ENCODE measurements around the gene UPF2.
"Not testable (repeated sequence)": the region's sequence is repeated elsewhere in the genome, so short reads cannot be mapped to it uniquely, and the experiment has no call there.

The UPF2 gene

GRCh38 chr10:12036073-12036655, 6.4 kb downstream of the UPF2 start:
- no peak for DNase-seq

DNA sequence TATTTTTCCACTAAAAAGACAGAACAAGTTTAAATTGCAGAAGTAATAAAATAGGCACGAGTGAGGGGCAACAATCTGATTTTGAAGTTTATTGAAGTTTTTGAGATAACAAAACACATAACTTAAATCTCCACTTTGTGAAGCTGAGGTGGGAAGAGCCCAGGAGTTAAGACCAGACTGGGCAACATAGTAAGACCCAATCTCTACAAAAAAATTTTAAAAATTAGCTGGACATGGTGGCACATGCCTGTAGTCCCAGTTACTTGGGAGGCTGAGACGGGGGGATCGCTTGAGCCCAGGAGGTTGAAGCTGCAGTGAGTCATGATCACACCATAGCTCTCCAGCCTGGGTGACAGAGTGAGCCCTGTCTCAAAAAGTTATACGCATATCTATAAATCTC, 11.2 kb downstream of the UPF2 start:
- no peak for DNase-seq

DNA sequence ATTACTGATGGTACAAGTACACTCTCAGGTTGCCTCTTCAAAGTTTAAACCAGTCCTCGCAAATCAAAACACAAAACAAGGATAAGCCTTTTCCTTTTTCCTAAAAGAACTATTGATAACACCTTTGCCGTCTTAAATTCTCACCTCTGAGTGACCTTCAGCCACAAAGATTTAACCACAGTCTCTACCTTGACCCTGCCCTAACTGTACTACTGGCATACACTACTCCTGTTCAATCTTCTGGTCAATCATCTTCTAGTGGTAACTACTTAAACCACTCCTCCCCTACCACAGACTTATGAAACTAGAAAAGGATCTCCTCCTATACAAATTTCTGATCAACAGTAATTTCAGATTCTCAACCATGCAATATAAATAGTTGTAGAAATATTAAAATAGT, 15.1 kb downstream of the UPF2 start:
- no peak for DNase-seq

DNA sequence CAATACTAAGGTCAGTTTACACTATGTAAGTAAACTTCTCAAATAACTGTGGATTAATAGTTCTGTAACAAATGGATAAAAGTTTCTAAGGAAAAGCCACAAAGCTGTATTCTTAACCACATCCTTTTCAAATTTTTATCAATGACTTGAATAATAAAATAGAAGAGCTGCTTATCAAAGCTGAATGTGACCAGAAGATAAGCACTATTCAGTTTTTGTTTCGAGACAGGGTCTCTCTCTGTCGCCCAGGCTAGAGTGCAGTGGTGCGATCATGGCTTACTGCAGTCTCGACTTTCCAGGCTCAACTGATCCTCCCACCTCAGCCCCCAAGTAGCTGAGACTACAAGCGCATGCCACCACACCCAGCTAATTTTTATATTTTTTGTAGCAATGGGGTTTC, 17.0 kb downstream of the UPF2 start:
- no peak for DNase-seq

- DNase-seq = no peak
Measured at GRCh38 chr10:12022580-12023257, 19.9 kb downstream of the UPF2 start.

DNA sequence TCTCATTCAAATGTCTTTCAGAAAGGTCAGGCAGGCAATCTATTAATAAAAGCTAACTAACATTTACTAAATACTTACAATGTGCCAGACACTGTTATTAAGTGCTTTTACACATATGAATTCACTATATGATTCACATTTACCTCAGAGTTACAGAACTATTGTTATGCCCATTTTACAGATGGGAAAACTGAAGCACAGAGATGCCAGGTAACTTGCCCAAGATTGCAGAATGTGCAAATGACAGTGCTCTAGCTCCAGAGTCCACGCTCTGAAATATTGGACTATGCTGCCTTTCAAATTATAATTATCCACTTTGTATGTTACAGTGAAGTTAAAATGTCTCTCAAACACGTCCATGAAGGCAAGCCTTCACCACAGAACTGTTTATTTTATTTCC, 22.0 kb downstream of the UPF2 start:
- no peak for DNase-seq

DNA sequence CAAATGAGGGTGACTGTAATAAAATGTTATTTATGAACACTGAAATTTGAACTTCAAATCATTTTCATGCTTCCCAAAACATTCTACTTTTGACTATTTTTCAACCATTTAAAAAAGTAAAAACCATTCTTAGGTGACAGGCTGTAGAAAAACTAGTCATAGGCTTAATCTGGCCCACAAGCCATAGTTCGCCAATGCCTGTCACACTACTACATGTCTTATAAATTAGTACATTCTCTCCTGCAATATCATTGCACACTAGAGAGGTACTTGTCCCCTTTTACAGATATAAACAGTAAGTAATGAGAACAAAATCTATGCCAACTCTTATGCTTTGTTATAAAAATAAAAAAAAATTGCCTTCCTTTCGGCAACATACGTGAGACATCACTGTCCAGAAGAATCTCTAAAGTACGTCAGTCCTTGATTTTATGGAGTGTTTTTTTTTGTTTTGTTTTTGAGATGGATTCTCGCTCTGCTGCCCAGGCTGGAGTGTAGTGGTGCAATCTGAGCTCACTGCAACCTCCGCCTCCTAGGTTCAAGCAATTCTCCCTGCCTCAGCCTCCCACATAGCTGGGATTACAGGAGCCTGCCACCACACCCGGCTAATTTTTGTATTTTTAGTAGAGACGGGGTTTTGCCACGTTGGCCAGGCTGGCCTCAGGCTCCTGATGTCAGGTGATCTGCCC, 23.2 kb downstream of the UPF2 start:
- DNase-seq = no peak

DNA sequence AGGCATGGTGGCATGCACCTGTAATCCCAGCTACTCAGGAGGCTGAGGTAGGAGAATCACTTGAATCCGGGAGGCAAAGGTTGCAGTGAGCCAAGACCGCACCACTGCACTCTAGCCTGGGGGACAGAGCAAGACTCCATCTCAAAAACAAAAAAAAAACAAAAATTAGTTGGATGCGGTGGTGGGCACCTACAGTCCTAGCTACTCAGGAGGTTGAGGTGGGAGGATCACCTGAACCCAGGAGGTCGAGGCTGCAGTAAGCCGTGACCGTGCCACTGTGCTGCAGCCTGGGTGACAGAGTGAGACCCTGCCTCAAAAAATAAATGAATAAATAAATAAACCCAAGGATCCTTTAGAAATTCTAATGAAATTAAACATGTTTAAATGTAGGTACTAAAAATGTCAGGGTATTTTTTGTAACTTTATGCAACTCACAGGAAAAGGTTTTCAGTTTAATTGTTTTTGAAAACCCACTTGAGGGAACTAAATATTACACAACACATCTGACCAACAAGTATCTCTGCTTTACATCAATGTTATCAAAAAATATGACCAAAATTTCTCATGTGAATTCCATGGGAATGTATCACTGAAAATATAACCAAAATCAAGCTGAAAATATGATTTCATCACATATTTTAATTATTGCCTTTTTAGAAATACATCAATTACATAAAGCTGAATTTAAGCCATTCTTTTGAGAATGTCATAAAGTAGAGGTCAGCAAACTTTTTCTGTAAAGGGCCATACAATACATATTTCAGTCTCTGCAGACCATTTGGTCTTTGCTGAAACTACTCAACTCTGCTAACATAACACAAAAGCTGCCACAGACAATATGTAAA, 23.9 kb downstream of the UPF2 start:
- DNase-seq = no peak

- no peak for DNase-seq
Measured at GRCh38 chr10:12013926-12014325, 28.7 kb downstream of the UPF2 start.

- not testable (repeated sequence) for DNase-seq
Measured at GRCh38 chr10:12013391-12013790, 29.2 kb downstream of the UPF2 start.

DNA sequence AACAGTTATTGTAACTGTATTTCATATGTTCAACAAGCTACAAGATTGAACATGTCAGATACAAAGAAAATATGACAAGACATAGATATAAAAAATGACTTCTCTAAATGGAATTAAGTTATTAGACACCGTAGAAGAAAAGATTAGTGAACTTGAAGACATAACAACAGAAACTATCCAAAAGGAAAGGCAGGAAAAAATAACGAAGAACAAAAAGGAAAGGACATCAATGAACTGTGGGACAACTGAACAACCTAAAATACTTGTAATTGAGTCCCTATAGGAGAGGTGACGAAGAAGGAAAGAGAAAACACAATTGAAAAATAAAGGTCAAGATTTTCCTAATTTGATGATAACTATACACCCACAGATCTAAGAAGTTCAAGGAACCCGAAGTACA, 32.3 kb downstream of the UPF2 start:
- DNase-seq = no peak

DNA sequence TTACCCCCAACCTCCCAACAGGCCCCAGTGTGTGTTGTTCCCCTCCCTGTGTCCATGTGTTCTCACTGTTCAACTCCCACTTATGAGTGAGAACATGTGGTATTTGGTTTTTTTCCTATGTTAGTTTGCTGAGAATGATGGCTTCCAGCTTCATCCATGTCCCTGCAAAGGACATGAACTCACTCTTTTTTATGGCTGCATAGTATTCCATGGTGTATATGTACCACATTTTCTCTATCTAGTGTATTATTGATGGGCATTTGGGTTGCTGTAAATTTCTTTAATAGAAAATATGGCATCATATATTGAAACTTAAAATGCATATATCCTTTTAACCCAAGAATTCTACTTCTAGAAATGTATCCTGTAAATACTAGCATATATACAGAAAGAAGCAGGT, 33.8 kb downstream of the UPF2 start:
- DNase-seq = not testable (repeated sequence)

DNA sequence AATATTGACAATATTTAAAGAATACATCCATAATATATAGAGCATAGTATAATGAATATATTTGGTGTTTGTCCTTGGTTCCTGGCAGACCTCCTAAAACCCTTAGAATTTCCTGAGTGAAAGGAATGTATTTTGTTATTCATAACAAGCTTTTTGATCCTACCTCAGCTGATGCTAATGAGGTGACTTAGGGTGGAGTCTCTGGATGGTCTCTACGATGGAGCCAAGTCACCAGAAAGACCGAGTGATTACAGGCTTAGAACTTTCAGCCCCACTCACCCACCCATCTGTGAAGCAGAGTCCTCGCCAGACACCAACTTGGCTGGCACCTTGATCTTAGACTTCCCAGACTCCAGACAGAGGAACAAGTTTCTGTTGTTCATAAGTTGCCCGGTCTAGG, 35.9 kb downstream of the UPF2 start:
- DNase-seq = no peak

GRCh38 chr10:11993834-11994468, 48.7 kb downstream of the UPF2 start:
- no peak for DNase-seq

GRCh38 chr10:11988924-11989323, 53.7 kb downstream of the UPF2 start:
- no peak for DNase-seq

GRCh38 chr10:11986593-11987216, 55.9 kb downstream of the UPF2 start:
- DNase-seq = peak; percentile 74

DNA sequence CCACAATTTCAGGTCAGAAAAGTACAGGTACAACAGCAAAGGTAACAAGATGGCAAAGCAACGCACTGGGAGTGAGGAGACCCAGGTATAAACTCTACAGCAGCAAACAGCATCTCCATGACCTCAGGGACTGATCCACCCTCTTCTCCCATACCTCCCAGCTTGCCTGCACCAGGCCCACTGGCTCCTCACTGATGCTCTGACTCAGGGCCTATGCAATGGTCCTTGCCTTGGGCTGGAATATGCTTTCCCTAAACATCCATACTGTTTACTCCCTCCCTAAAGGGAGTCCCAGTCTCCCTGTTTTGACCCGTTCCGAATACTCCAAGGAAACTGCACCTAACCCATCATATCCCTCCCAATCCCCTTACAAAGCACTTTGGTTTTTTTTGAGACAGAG, 60.4 kb downstream of the UPF2 start:
- no peak for DNase-seq

DNA sequence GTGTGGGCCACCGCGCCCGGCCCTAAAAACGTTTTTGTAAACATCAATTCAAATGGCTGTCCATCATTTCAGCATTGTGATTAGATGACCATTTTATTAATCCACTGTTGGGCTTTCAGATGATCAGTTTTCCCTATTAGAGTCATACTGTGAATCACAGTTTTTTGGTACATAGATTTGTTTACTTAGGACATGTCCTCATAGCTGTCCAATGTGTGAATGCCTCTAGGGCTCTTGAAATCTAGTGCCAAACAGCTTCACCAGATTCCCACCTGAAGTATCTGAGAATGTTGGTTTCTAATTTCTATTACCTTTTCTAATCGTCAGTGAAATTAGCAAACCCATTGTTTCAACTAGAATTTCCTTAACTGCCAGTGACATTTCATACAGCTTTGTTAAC, 66.8 kb downstream of the UPF2 start:
- DNase-seq = no peak

- DNase-seq = not testable (repeated sequence)
Measured at GRCh38 chr10:11972523-11972922, 70.1 kb downstream of the UPF2 start.

DNA sequence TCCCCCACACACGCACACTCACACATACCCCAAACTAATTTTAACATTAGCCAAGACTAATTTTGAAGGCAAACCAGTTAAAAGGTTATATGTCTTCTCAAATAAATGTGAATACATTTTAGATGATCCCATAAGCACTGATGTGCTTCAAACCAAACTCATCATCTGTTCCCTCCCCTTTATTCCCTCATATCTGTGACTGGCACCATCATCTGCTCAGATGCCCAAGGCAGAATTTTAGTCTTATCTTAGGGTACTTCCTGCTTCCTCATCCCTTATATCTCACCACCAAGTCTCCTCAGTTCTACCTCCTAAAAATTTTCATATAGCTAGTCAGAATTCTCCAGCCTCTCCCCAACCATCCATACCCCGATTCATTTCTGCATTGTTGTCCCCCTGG, 80.4 kb downstream of the UPF2 start:
- DNase-seq = no peak

GRCh38 chr10:11961771-11962170, 80.8 kb downstream of the UPF2 start:
- DNase-seq = no peak

- no peak for DNase-seq
Measured at GRCh38 chr10:11959966-11960365, 82.6 kb downstream of the UPF2 start.

DNA sequence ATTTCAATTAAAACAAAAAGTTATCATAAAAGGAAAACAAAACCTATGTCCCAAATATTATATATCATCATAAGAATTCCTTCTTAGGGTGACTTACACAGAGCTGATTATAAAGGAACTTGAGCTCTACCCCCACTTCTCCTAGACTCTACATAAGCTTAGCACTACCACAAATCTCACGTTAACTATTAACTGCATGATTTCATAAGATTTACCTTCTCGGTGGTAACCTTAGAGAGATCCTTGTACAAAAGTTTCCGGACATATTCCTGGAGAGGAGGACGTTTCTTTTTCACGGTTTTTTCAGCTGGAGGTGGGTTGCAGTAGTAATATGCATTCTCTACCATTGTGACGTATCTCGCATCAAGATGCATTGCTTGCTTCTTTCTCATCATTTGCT, 83.7 kb downstream of the UPF2 start:
- DNase-seq = no peak
